Fibroblast of lung (primary cell): ENCODE data around the gene MLYCD.

ENCODE experiments used
- CTCF ChIP-seq, 2 donors: IDR thresholded peaks in 1 of 2; conservative IDR thresholded peaks in 1 of 2; 1 replicate in 1 of 2; 2 replicates in 1 of 2; pipeline ENCODE4 v1.5.1; 2011 to 2012; ENCODE audit warnings: low read length in 2 of 2, control low read depth in 1 of 2, inconsistent platforms in 1 of 2, low read depth in 1 of 2, mild to moderate bottlenecking in 1 of 2
- EZH2 ChIP-seq: IDR thresholded peaks from 2 replicates; pipeline ENCODE4 v1.5.1; 2012; ENCODE audit warnings: low read length, control low read depth, mild to moderate bottlenecking; ENCODE audit errors: missing control alignments

- no peak for TF ChIP-seq CTCF (conservative IDR thresholded peaks at IDR 0.05 in 1 of 2, IDR thresholded peaks at IDR 0.05 in 1 of 2; ENCODE audit: low read depth in 1 of 2, low read length in 2 of 2)
- TF ChIP-seq EZH2 = no peak
Measured at GRCh38 chr16:83974475-83974874, 75.6 kb downstream of the MLYCD start.
